Measurements from ENCODE around the gene FAR2.

DNA sequence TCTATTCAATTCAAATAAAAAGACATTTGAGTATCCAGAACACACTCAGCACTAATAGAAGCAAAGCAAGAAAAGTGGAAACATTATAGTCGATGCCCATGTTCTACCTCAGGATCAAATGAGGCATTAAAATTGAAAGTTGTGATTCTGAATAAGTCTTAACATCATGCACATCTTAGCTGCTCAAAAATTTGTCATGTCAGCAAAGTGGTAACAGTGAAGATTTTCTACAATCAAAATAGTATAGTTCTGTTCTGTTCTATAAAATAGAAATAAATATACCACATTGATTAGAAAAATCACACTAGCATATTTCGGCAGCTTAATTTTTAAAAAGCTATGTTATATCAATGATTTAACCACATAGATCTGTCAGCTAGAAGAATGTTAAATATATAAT, 157.2 kb downstream of the FAR2 start:
- TF ChIP-seq, protein P1, sequence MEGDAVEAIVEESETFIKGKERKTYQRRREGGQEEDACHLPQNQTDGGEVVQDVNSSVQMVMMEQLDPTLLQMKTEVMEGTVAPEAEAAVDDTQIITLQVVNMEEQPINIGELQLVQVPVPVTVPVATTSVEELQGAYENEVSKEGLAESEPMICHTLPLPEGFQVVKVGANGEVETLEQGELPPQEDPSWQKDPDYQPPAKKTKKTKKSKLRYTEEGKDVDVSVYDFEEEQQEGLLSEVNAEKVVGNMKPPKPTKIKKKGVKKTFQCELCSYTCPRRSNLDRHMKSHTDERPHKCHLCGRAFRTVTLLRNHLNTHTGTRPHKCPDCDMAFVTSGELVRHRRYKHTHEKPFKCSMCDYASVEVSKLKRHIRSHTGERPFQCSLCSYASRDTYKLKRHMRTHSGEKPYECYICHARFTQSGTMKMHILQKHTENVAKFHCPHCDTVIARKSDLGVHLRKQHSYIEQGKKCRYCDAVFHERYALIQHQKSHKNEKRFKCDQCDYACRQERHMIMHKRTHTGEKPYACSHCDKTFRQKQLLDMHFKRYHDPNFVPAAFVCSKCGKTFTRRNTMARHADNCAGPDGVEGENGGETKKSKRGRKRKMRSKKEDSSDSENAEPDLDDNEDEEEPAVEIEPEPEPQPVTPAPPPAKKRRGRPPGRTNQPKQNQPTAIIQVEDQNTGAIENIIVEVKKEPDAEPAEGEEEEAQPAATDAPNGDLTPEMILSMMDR (conservative IDR thresholded peaks at IDR 0.05; ENCODE audit: low read depth in 2 of 2): no peak
- TF ChIP-seq EZH2phosphoT487 (IDR thresholded peaks at IDR 0.05; ENCODE audit: unreplicated experiment) (no peak), POLR2AphosphoS5 (IDR thresholded peaks at IDR 0.05; ENCODE audit: low read depth) (no peak), EZH2 (IDR thresholded peaks at IDR 0.05; ENCODE audit: low read depth, unreplicated experiment) (no peak)
- TF ChIP-seq, protein P2, sequence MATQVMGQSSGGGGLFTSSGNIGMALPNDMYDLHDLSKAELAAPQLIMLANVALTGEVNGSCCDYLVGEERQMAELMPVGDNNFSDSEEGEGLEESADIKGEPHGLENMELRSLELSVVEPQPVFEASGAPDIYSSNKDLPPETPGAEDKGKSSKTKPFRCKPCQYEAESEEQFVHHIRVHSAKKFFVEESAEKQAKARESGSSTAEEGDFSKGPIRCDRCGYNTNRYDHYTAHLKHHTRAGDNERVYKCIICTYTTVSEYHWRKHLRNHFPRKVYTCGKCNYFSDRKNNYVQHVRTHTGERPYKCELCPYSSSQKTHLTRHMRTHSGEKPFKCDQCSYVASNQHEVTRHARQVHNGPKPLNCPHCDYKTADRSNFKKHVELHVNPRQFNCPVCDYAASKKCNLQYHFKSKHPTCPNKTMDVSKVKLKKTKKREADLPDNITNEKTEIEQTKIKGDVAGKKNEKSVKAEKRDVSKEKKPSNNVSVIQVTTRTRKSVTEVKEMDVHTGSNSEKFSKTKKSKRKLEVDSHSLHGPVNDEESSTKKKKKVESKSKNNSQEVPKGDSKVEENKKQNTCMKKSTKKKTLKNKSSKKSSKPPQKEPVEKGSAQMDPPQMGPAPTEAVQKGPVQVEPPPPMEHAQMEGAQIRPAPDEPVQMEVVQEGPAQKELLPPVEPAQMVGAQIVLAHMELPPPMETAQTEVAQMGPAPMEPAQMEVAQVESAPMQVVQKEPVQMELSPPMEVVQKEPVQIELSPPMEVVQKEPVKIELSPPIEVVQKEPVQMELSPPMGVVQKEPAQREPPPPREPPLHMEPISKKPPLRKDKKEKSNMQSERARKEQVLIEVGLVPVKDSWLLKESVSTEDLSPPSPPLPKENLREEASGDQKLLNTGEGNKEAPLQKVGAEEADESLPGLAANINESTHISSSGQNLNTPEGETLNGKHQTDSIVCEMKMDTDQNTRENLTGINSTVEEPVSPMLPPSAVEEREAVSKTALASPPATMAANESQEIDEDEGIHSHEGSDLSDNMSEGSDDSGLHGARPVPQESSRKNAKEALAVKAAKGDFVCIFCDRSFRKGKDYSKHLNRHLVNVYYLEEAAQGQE (IDR thresholded peaks at IDR 0.05; ENCODE audit: unreplicated experiment): no peak

Measured in GM23338 (cell line).